Brain microvascular endothelial cell (primary cell): ENCODE measurements around the gene EPO.
"Not testable (repeated sequence)": the region's sequence is repeated elsewhere in the genome, so short reads cannot be mapped to it uniquely, and the experiment has no call there.

Source experiments
- DNase-seq: peaks from one replicate; pipeline ENCODE4 v3.0.0-alpha.2; 2020
- H3K27ac ChIP-seq: fragments of 250-450 bp; sonication (Bioruptor Pico); 2 replicates; pipeline ENCODE4 v1.5.1; 2020; ENCODE audit warnings: mild to moderate bottlenecking, moderate library complexity
- H3K27me3 ChIP-seq: fragments of 250-450 bp; sonication (Bioruptor Pico); replicated peaks from 2 replicates; pipeline ENCODE4 v1.5.1; 2020; ENCODE audit warnings: mild to moderate bottlenecking
- H3K36me3 ChIP-seq: fragments of 250-450 bp; sonication (Bioruptor Pico); replicated peaks from 2 replicates; pipeline ENCODE4 v1.5.1; 2020; ENCODE audit warnings: mild to moderate bottlenecking
- H3K4me3 ChIP-seq: 2 replicates; pipeline ENCODE4 v1.5.1; 2011; ENCODE audit warnings: low read depth, mild to moderate bottlenecking, control low read depth, low read length, moderate library complexity
- in situ Hi-C: cut with HindIII; loops from 2 replicates; pipeline ENCODE4 v1.10.0; 2017; ENCODE audit warnings: low sequenced_read_pairs, low pct_ligation_motif_present
- TF ChIP-seq, protein P1 (sequence below): IDR thresholded peaks from 2 replicates; pipeline ENCODE4 v1.5.1; 2011; ENCODE audit warnings: low read depth, mild to moderate bottlenecking, moderate library complexity, low read length, control low read depth, inconsistent platforms; ENCODE audit errors: missing control alignments

The EPO gene

DNA sequence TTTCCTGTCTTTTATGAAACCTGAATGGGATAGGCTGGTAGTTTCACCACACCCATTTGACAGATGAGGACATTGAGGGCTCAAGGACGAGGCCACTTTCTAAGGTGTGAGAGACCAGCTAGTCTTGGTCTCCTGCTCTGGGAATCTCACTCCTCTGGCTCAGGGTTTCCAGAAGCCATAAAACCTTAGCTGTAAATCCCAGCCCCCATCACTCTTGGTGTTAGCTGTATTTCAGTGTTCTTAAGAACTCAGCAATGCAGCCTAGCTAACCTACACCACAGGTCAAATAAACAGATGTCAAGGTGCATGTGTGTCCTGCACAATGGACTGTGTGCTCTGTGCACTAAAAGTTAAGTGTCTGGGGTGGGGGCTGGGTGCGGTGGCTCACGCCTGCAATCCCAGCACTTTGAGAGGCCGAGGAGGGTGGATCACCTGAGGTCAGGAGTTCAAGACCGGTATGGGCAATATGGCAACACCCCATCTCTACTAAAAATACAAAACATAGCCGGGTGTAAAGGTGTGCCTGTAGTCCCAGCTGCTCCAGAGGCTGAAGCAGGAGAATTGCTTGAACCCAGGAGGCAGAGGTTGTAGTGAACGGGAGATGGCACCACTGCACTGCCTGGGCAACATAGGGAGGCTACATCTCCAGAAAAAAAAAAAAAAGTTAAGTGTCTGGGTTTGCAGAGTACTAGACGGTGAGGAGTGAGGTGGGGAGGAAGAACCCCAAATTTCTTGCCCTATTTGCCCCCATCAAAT lies 567 bp upstream of the EPO start:
- H3K27me3 ChIP-seq = peaks cover 25% of the 10 kb centered on the region

DNA sequence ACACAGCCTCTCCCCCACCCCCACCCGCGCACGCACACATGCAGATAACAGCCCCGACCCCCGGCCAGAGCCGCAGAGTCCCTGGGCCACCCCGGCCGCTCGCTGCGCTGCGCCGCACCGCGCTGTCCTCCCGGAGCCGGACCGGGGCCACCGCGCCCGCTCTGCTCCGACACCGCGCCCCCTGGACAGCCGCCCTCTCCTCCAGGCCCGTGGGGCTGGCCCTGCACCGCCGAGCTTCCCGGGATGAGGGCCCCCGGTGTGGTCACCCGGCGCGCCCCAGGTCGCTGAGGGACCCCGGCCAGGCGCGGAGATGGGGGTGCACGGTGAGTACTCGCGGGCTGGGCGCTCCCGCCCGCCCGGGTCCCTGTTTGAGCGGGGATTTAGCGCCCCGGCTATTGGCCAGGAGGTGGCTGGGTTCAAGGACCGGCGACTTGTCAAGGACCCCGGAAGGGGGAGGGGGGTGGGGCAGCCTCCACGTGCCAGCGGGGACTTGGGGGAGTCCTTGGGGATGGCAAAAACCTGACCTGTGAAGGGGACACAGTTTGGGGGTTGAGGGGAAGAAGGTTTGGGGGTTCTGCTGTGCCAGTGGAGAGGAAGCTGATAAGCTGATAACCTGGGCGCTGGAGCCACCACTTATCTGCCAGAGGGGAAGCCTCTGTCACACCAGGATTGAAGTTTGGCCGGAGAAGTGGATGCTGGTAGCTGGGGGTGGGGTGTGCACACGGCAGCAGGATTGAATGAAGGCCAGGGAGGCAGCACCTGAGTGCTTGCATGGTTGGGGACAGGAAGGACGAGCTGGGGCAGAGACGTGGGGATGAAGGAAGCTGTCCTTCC lies 620 bp downstream of the EPO start:
- in situ Hi-C loops = loop anchor here (25.0 kb wide), 1 partner anchor 116 kb away; the partner anchor contains the start of gene EPHB4
- Histone ChIP-seq H3K27me3 (peaks cover 25% of the 10 kb centered on the region), H3K27ac (no peak overlapping the region), H3K36me3 (no peaks in the 10 kb centered on the region), H3K4me3 (no peak overlapping the region)
- no peak for DNase-seq
- TF ChIP-seq, protein P1, sequence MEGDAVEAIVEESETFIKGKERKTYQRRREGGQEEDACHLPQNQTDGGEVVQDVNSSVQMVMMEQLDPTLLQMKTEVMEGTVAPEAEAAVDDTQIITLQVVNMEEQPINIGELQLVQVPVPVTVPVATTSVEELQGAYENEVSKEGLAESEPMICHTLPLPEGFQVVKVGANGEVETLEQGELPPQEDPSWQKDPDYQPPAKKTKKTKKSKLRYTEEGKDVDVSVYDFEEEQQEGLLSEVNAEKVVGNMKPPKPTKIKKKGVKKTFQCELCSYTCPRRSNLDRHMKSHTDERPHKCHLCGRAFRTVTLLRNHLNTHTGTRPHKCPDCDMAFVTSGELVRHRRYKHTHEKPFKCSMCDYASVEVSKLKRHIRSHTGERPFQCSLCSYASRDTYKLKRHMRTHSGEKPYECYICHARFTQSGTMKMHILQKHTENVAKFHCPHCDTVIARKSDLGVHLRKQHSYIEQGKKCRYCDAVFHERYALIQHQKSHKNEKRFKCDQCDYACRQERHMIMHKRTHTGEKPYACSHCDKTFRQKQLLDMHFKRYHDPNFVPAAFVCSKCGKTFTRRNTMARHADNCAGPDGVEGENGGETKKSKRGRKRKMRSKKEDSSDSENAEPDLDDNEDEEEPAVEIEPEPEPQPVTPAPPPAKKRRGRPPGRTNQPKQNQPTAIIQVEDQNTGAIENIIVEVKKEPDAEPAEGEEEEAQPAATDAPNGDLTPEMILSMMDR = no peak

More for the DNA sequence above, 567 bp upstream of the EPO start:
- TF ChIP-seq, protein P1 = peak; percentile 55
- no peak overlapping the region for H3K4me3 ChIP-seq
- no peak overlapping the region for H3K27ac ChIP-seq
- DNase-seq = peak; percentile 16
- in situ Hi-C loops = loop anchor here (25.0 kb wide), 1 partner anchor 118 kb away; the partner anchor contains the start of gene EPHB4
- H3K36me3 ChIP-seq = no peaks in the 10 kb centered on the region

DNA sequence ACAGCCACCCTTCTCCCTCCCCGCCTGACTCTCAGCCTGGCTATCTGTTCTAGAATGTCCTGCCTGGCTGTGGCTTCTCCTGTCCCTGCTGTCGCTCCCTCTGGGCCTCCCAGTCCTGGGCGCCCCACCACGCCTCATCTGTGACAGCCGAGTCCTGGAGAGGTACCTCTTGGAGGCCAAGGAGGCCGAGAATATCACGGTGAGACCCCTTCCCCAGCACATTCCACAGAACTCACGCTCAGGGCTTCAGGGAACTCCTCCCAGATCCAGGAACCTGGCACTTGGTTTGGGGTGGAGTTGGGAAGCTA lies 1.2 kb downstream of the EPO start:
- no peaks in the 10 kb centered on the region for H3K36me3 ChIP-seq
- H3K27me3 ChIP-seq = peaks cover 25% of the 10 kb centered on the region
- DNase-seq = no peak
- TF ChIP-seq, protein P1 = no peak
- H3K27ac ChIP-seq = no peak overlapping the region
- in situ Hi-C loops = loop anchor here (25.0 kb wide), 1 partner anchor 116 kb away; the partner anchor contains the start of gene EPHB4
- H3K4me3 ChIP-seq = no peak overlapping the region

DNA sequence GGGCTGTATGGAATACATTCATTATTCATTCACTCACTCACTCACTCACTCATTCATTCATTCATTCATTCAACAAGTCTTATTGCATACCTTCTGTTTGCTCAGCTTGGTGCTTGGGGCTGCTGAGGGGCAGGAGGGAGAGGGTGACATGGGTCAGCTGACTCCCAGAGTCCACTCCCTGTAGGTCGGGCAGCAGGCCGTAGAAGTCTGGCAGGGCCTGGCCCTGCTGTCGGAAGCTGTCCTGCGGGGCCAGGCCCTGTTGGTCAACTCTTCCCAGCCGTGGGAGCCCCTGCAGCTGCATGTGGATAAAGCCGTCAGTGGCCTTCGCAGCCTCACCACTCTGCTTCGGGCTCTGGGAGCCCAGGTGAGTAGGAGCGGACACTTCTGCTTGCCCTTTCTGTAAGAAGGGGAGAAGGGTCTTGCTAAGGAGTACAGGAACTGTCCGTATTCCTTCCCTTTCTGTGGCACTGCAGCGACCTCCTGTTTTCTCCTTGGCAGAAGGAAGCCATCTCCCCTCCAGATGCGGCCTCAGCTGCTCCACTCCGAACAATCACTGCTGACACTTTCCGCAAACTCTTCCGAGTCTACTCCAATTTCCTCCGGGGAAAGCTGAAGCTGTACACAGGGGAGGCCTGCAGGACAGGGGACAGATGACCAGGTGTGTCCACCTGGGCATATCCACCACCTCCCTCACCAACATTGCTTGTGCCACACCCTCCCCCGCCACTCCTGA lies 2.4 kb downstream of the EPO start:
- DNase-seq = no peak
- Histone ChIP-seq H3K27ac (no peak overlapping the region), H3K4me3 (no peak overlapping the region), H3K36me3 (no peaks in the 10 kb centered on the region), H3K27me3 (peaks cover 25% of the 10 kb centered on the region)
- TF ChIP-seq, protein P1 = no peak
- in situ Hi-C loops = loop anchor here (25.0 kb wide), 1 partner anchor 115 kb away; the partner anchor contains the start of gene EPHB4

DNA sequence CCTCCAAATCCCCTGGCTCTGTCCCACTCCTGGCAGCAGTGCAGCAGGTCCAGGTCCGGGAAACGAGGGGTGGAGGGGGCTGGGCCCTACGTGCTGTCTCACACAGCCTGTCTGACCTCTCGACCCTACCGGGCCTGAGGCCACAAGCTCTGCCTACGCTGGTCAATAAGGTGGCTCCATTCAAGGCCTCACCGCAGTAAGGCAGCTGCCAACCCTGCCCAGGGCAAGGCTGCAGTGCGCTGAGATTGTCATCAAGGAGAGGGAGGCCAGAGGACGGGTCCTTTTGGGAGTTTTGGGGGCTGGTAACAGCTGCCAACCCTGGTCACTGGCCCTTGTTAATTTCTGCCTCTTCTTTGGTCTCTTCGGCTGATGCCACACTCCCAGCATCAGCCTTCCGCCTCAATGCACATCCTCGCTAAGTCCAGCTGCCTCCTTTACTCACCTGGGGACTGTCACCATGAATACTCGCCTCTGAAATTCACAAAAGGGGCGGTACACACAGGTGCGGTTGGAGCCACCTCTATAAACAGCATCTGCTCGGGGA lies 3.5 kb downstream of the EPO start:
- Histone ChIP-seq H3K4me3 (no peak overlapping the region), H3K27ac (no peak overlapping the region), H3K27me3 (peaks cover 25% of the 10 kb centered on the region), H3K36me3 (no peaks in the 10 kb centered on the region)
- DNase-seq = no peak
- TF ChIP-seq, protein P1 = no peak
- in situ Hi-C loops = loop anchor here (25.0 kb wide), 1 partner anchor 113 kb away; the partner anchor contains the start of gene EPHB4

DNA sequence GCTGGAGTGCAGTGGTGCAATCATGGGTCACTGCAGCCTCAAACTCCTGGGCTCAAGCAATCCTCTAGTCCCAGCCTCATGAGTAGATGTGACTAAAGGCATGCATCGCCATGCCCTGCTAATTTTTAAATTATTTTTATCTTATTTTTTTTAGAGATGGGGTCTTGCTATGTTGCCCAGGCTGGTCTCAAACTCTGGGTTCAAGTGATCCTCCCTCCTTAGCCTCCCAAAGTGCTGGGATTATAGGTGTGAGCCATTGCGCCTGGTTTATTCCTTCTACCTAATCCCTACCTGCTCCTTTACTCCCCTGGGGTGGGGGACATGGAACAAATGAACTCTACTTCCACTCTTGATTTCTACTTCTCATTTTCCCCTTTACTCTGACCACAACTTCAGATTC lies 4.1 kb downstream of the EPO start:
- DNase-seq, H3K27ac ChIP-seq, H3K4me3 ChIP-seq, H3K36me3 ChIP-seq: not testable (repeated sequence)
- in situ Hi-C loops = loop anchor here (25.0 kb wide), 1 partner anchor 113 kb away; the partner anchor contains the start of gene EPHB4
- H3K27me3 ChIP-seq = peaks cover 25% of the 10 kb centered on the region
